RWPE1 (cell line): ENCODE results near the gene ARL13B.

ENCODE experiments used
- CTCF ChIA-PET: fragments of 350-600 bp; sonication (Branson Sonifier 250); formaldehyde crosslinking; extraction: SDS; loops from one replicate; lab custom pipeline; 2021; lab: Yijun Ruan, JAX
- POLR2A ChIA-PET: fragments of 400-600 bp; formaldehyde crosslinking; extraction: SDS; loops from one replicate; lab custom pipeline; 2020; ENCODE audit warnings: antibody characterized with exemption; ENCODE audit not compliant: low non-redundant PET; lab: Yijun Ruan, JAX
- DNase-seq: peaks from one replicate; pipeline ENCODE4 v3.0.0; 2012; ENCODE audit warnings: low spot score
- H3K27ac ChIP-seq: fragments of 450-650 bp; 2 replicates; pipeline ENCODE4 v1.5.1; 2017
- TF ChIP-seq, protein P1 (sequence below): fragments of 450-650 bp; conservative IDR thresholded peaks from 2 replicates; pipeline ENCODE4 v1.5.1; 2017; ENCODE audit warnings: low read depth, mild to moderate bottlenecking

Gene ARL13B

DNA sequence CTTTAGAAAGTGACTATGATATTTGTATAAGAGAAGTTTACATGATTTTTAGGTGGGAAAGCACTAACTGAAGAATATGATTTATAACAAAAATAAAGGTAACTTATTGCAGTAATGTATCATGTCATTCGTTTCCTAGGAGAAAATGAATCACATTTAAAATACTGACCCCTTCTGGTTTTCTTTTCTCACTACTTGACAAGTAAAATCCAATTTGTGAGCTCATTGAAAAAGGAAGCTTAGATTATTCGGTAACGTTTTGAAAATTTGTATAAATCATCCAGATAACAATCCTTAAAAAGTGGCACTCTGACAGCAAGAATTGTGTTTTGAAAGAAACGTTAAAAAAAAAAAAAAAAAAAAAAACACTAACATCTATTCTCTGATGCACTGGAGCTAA, 121.9 kb downstream of the ARL13B start:
- TF ChIP-seq, protein P1, sequence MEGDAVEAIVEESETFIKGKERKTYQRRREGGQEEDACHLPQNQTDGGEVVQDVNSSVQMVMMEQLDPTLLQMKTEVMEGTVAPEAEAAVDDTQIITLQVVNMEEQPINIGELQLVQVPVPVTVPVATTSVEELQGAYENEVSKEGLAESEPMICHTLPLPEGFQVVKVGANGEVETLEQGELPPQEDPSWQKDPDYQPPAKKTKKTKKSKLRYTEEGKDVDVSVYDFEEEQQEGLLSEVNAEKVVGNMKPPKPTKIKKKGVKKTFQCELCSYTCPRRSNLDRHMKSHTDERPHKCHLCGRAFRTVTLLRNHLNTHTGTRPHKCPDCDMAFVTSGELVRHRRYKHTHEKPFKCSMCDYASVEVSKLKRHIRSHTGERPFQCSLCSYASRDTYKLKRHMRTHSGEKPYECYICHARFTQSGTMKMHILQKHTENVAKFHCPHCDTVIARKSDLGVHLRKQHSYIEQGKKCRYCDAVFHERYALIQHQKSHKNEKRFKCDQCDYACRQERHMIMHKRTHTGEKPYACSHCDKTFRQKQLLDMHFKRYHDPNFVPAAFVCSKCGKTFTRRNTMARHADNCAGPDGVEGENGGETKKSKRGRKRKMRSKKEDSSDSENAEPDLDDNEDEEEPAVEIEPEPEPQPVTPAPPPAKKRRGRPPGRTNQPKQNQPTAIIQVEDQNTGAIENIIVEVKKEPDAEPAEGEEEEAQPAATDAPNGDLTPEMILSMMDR, result no peak
- ChIA-PET POLR2A (no interaction called here), CTCF (interaction anchor here (0.7 kb wide), 1 partner anchor 1634 kb away, joined by 5 read pairs; no protein-coding TSS in a partner anchor)
- no peak overlapping the region for H3K27ac ChIP-seq
- no peak for DNase-seq
